Upper lobe of right lung (tissue), 1 donor: ENCODE measurements around the gene CUZD1. TPM values are rescaled to one million over a fixed set of nuclear protein-coding genes. Genes with fewer than 3 reads are reported as not detected.

Source experiments
- ATAC-seq: fragments of 200-7000 bp; cut with Tn5 transposase; one replicate; pipeline ENCODE4 v1.9.1; 2020; ENCODE audit warnings: mild to moderate bottlenecking, moderate library complexity
- DNase-seq: peaks from one replicate; pipeline ENCODE4 v3.0.0-alpha.2; 2020
- H3K27ac ChIP-seq: fragments of 200-600 bp; one replicate; pipeline ENCODE4 v1.8.0; 2022
- H3K27me3 ChIP-seq: fragments of 200-600 bp; one replicate; pipeline ENCODE4 v1.8.0; 2022; ENCODE audit warnings: mild to moderate bottlenecking
- H3K36me3 ChIP-seq: fragments of 200-600 bp; one replicate; pipeline ENCODE4 v1.8.0; 2022
- H3K4me1 ChIP-seq: fragments of 200-600 bp; one replicate; pipeline ENCODE4 v1.8.0; 2022
- H3K4me3 ChIP-seq: fragments of 200-600 bp; one replicate; pipeline ENCODE4 v1.8.0; 2022; ENCODE audit warnings: mild to moderate bottlenecking
- H3K9me3 ChIP-seq: fragments of 200-600 bp; one replicate; pipeline ENCODE4 v1.8.0; 2022
- CTCF ChIP-seq: fragments of 200-600 bp; IDR thresholded peaks from one replicate; pipeline ENCODE4 v1.8.0; 2022; ENCODE audit warnings: antibody characterized with exemption
- intact Hi-C: fragments of 100-400 bp; cut with DNase I; formaldehyde crosslinking; loops from one replicate; pipeline ENCODE4 v1.11.0; 2022
- total RNA-seq: library from RNA; stranded (reverse); fragmentation: NEBNext Ultra II Directional; extraction: Animal tissue kit (Norgen Biotek cat#: 25700); gene quantifications from one replicate; pipeline ENCODE4 v1.2.1, GENCODE V29; 2021
- donor health status: DM: no; HTN: yes; CAD: no; lungs with severe emphysema.

Gene CUZD1
- total RNA-seq, 1 donor from 2014 or later = 0.78 TPM

- no peaks in the 10 kb centered on the region for H3K36me3 ChIP-seq
- H3K9me3 ChIP-seq = no peaks in the 10 kb centered on the region
- intact Hi-C loops = no loop called here
- H3K4me1 ChIP-seq = no peaks in the 10 kb centered on the region
- no peak for TF ChIP-seq CTCF
- H3K27me3 ChIP-seq = no peaks in the 10 kb centered on the region
- no peak overlapping the region for H3K27ac ChIP-seq
- ATAC-seq = no peak
- no peak overlapping the region for H3K4me3 ChIP-seq
- DNase-seq = no peak
These were observed 5.3 kb upstream of the CUZD1 start for GRCh38 chr10:122850705-122851640.

GRCh38 chr10:122849900-122850605, 4.4 kb upstream of the CUZD1 start:
- H3K4me3 ChIP-seq = no peak overlapping the region
- ATAC-seq (no peak), DNase-seq (no peak)
- intact Hi-C loops = no loop called here
- no peak overlapping the region for H3K27ac ChIP-seq
- H3K4me1 ChIP-seq = no peaks in the 10 kb centered on the region
- no peak for TF ChIP-seq CTCF
- no peaks in the 10 kb centered on the region for H3K9me3 ChIP-seq
- H3K27me3 ChIP-seq = no peaks in the 10 kb centered on the region
- H3K36me3 ChIP-seq = no peaks in the 10 kb centered on the region

- intact Hi-C loops = no loop called here
- TF ChIP-seq CTCF = no peak
- H3K27me3 ChIP-seq = no peaks in the 10 kb centered on the region
- no peak overlapping the region for H3K27ac ChIP-seq
- ATAC-seq (no peak), DNase-seq (no peak)
- no peaks in the 10 kb centered on the region for H3K4me1 ChIP-seq
- no peaks in the 10 kb centered on the region for H3K36me3 ChIP-seq
- H3K4me3 ChIP-seq = no peak overlapping the region
- no peaks in the 10 kb centered on the region for H3K9me3 ChIP-seq
These were observed 3.4 kb upstream of the CUZD1 start for GRCh38 chr10:122849090-122849489.

GRCh38 chr10:122847782-122848604, 2.3 kb upstream of the CUZD1 start:
- Histone ChIP-seq H3K36me3 (no peaks in the 10 kb centered on the region), H3K4me3 (no peak overlapping the region), H3K27ac (no peak overlapping the region), H3K9me3 (no peaks in the 10 kb centered on the region), H3K27me3 (no peaks in the 10 kb centered on the region), H3K4me1 (no peaks in the 10 kb centered on the region)
- intact Hi-C loops = no loop called here
- no peak for TF ChIP-seq CTCF
- DNase-seq (no peak), ATAC-seq (peak; percentile 16)

- no peak overlapping the region for H3K27ac ChIP-seq
- H3K4me1 ChIP-seq = no peaks in the 10 kb centered on the region
- intact Hi-C loops = no loop called here
- ATAC-seq (no peak), DNase-seq (no peak)
- H3K36me3 ChIP-seq = no peaks in the 10 kb centered on the region
- no peak for TF ChIP-seq CTCF
- no peak overlapping the region for H3K4me3 ChIP-seq
- no peaks in the 10 kb centered on the region for H3K9me3 ChIP-seq
- H3K27me3 ChIP-seq = no peaks in the 10 kb centered on the region
These were observed 1.5 kb downstream of the CUZD1 start for GRCh38 chr10:122844146-122844545.
